IMR-90 (cell line): ENCODE data around the gene ZNF677.

ENCODE experiments used
- CTCF ChIP-seq: conservative IDR thresholded peaks from 2 replicates; pipeline ENCODE4 v1.5.1; 2012; ENCODE audit warnings: mild to moderate bottlenecking, low read depth, low read length, improper control_type of control experiment
- FOS ChIP-seq: fragments of 150-350 bp; IDR thresholded peaks from 2 replicates; pipeline ENCODE4 v1.6.1; 2016; ENCODE audit warnings: low read depth, low read length
- MXI1 ChIP-seq: IDR thresholded peaks from 2 replicates; pipeline ENCODE4 v1.6.1; 2012; ENCODE audit warnings: low read depth, mild to moderate bottlenecking, low read length, moderate library complexity, borderline replicate concordance
- NFE2L2 ChIP-seq: fragments of 150-350 bp; IDR thresholded peaks from 2 replicates; pipeline ENCODE4 v1.6.1; 2016; ENCODE audit warnings: low read depth, mild to moderate bottlenecking, low read length
- POLR2A ChIP-seq: IDR thresholded peaks from 2 replicates; pipeline ENCODE4 v1.6.1; 2012; ENCODE audit warnings: mild to moderate bottlenecking, low read depth, low read length
- RAD21 ChIP-seq: IDR thresholded peaks from 2 replicates; pipeline ENCODE4 v1.6.1; 2012; ENCODE audit warnings: low read length, improper control_type of control experiment
- RCOR1 ChIP-seq: IDR thresholded peaks from 2 replicates; pipeline ENCODE4 v1.6.1; 2012; ENCODE audit warnings: mild to moderate bottlenecking, low read length, improper control_type of control experiment; ENCODE audit not compliant: insufficient replicate concordance
- RFX5 ChIP-seq: IDR thresholded peaks from 2 replicates; pipeline ENCODE4 v1.8.0; 2012; ENCODE audit warnings: low read depth, mild to moderate bottlenecking, low read length, moderate library complexity
- USF2 ChIP-seq: fragments of 150-350 bp; IDR thresholded peaks from 2 replicates; pipeline ENCODE4 v1.6.1; 2017; ENCODE audit warnings: mild to moderate bottlenecking, antibody characterized with exemption, low read length, low read depth

GRCh38 chr19:53246498-53246897 is 8.2 kb downstream of the ZNF677 start:
- TF ChIP-seq MXI1 (no peak), POLR2A (no peak), CTCF (no peak), RFX5 (no peak), USF2 (no peak), FOS (no peak), NFE2L2 (no peak), RAD21 (no peak), RCOR1 (no peak)
